Eye (tissue), 1 donor: ENCODE measurements around the gene DPEP2NB.
"Not testable (repeated sequence)": the region's sequence is repeated elsewhere in the genome, so short reads cannot be mapped to it uniquely, and the experiment has no call there.

Experiments used
- DNase-seq: peaks from one replicate; pipeline ENCODE4 v3.0.0-alpha.2; 2015

DPEP2NB gene

GRCh38 chr16:68015681-68016080 lies at the start of gene DPEP2NB:
Gene DPEP2NB (minus strand): TSS chr16:68015911. CDS start chr16:68015770, 141 bp downstream.
- no peak for DNase-seq

DNA sequence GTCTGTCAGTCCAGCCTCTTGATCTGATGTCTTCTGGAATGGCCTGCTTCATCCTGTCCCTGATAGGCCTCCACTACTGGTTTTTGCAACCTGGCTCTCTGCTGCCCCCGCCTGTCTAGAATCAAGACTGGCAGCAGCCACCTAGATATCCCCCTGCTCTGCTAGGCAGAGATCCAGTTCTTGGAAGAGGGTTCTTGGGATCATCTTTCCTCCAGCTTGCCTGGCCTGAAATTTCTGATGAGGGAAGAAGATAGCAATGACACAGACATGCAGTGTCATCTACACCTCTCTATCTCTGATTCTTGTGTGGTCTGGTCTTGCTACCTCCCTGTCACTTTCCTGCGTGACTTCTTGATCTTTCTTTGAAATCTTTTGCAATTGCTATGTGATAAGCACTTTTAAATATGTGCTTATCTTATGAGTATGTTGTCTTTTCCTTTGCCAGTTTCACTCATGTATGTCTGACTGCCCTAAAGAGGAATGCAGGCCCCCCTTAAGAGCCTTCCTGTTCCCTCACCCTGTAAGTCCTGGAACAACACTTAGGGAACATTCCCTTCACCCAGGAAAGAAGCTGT lies 49.2 kb upstream of the DPEP2NB start:
- peak; percentile 70 for DNase-seq

GRCh38 chr16:68062910-68063393 lies 47.2 kb upstream of the DPEP2NB start:
- DNase-seq: no peak

- no peak for DNase-seq
Observed at GRCh38 chr16:68061396-68061795, 45.7 kb upstream of the DPEP2NB start.

DNA sequence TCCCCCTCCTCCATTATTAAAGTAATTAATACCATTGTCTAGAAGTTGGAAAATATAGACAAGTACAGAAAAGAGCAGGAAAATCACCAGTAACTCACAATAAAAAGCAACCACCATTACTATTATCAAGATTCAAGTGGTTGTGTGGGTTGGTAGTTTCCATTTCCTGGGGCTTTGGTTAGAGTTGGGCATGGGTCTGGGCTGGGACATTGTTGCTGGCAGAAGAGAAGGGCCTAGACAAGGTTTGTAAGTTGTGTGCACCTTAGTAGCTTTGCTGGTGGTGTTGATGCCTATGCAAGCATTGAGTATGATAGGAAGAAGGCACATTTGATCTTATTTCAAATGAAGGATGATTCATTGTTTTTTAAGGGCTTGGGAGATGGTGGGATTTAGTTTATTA lies 44.1 kb upstream of the DPEP2NB start:
- no peak for DNase-seq

DNA sequence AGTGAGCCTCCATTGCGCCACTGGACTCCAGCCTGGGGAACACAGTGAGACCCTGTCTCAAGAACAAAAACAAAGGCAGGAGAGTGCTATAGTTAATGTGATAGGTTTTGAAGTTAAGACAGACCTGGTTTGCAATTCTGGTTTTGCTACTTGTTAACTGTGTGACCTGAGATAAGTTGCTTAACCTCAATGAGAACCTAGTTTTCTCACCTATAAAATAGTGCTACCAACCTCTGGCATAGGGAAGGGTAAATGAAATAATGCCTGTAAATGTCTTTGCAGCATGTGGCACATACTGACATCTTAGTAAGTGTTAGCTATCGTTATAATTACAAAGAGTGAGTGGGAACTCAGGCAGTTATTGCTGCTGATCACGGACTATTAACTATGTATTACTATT lies 39.7 kb upstream of the DPEP2NB start:
- DNase-seq: no peak

- no peak for DNase-seq
Observed at GRCh38 chr16:68049449-68049848, 33.7 kb upstream of the DPEP2NB start.

DNA sequence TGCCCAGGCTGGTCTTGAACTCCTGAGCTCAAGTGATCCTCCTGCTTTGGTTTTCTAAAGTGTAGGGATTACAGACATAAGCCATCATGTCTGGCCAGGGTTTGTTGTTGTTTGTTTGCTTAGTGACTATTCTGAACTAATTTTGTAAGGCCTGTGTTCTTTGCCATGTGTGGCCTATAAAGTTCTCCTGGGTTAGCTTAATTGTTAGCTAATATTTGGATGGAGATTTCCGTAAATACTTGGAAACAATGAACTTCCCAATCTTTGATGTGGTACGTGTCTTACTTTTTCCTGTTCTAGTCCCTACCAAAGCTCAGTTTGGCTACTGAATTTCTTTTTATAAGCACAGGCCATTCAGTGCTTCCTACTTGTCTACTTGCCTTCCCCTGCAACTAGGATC lies 32.3 kb upstream of the DPEP2NB start:
- no peak for DNase-seq

DNA sequence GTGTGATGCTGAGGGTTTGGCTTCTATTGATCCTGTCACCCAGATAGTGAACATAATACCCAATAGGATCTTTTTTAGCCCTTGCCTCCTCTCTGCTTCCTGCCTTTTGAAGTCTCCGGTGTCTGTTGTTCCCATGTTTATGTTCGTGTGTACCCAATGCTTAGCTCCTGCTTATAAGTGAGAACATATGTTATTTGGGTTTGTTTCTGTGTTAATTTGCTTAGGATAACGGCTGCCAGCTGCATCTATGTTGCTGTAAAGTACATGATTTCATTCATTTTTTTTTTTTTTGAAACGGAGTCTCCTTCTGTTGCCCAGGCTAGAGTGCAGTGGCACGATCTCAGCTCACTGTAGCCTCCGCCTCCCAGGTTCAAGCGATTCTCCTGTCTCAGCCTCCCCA lies 30.4 kb upstream of the DPEP2NB start:
- DNase-seq: peak; percentile 6

DNA sequence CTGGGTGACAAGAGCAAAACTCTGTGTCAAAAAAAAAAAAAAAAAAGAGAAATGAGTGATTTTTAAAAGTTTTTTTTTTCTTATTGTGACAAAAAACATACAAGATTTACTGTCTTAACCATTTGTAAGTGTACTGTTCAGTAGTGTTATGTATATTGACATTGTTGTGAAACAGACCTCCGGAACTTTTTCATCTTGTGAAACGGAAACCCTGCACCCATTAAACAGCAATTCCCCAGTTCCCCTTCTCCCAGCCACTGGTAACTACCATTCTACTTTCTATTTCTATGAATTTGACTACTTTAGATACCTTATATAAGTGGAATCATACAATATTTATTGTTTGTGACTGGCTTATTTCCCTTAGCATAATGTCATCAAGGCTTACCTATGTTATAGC lies 26.1 kb upstream of the DPEP2NB start:
- no peak for DNase-seq

GRCh38 chr16:68040506-68041288 lies 25.0 kb upstream of the DPEP2NB start:
- peak; percentile 78 for DNase-seq

- DNase-seq: no peak
Observed at GRCh38 chr16:68037841-68038597, 22.3 kb upstream of the DPEP2NB start.

- no peak for DNase-seq
Observed at GRCh38 chr16:68035227-68035626, 19.5 kb upstream of the DPEP2NB start.

GRCh38 chr16:68033101-68033500 lies 17.4 kb upstream of the DPEP2NB start:
- no peak for DNase-seq

DNA sequence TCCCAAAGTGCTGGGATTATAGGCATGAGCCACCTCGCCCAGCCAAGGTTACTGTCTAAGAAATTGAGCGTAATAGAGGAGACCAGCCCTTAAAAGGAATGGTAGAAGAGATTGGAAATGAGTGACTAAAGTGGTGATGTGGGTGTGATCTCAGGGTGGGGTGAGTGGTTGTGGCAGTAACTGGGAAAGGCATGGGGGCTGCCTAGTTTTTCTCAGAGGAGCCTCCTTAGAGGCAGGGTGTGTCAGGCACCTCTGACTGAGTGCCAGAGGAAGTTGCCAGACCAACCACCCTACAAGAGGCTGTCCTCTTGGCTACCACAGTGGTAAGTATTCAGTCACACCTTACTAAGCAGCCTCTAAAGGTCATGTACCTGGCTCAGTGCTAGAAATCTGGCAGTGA lies 16.2 kb upstream of the DPEP2NB start:
- DNase-seq: no peak

DNA sequence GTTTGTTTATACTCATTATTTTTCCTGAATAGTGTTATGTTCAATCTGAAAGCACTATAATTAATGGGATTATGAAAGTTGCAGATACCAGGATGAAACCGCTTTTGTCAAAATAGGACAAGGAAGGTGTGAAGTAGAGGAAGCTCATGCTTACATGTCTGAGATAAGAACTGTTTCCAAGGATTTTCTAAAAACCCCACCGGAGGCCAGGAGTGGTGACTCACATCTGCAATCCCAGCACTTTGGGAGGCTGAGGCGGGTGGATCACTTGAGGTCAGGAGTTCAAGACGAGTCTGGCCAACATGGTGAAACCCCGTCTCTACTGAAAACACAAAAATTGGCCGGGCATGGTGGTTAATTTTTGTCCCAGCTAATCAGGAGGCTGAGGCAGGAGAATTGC lies 14.4 kb upstream of the DPEP2NB start:
- not testable (repeated sequence) for DNase-seq

DNA sequence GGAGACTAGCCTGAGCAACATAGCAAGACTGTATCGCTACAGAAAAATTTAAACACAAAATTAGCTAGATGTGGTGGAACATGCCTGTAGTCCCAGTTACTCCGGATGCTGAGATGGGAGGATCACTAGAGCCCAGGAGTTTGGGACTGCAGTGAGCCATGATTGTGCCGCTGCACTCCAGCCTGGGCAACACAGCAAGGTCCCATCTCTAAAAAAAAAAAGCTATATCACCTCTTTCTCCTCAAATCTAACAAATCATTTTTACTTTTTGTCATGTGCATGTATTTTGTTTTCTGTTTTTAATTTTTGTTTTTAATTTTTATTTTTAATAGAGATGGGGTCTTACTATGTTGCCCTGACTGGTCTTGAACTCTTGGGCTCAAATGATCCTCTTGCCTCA lies 13.3 kb upstream of the DPEP2NB start:
- DNase-seq: no peak

DNA sequence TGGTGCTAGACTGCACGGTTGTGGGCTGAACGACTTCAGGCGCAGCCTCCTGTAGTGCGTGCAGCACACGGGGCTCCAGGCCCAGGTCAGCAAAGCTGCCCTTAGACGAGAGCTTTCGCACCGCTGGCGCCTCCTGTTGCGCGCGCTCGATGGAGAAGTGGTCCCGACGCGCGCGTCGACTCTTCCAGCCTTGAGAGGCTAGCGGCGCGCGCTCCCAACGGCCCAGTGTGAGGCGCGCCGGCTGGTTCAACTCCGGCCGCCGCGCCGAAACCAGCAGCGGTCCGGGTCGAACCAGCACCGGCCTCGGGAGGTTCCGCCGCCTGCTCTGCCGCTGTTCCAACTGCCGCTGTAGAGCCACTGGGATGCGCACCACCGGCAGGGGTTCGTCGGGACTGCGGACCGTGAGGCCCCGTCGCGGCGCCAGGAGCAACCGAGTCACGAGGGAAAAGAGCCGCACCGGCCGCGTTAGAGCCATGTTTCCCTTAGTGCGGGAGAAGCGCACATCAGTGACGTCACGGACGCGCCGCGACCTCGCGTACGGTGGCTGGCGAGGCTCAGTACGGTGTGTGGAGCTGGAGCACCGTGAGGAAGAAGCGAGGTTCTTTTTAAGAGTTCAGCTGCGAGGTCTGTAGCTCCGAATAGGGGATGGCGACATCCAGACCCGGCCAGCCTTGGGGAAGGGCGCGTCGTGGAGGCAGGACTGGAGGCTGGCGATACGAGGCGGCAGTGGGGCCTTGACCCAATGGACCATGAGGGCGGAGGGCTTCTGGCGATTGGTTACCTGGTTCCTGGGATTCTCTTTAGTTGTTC lies 7.2 kb upstream of the DPEP2NB start, which contains the start of the genes DDX28 and DUS2:
TSS of gene DDX28 (minus strand) at position 505 of the 810 bp plus-strand sequence. CDS start at position 475, 30 bp downstream.
TSS of gene DUS2 (plus strand) at position 557 of the 810 bp plus-strand sequence. CDS start 14,740 bp downstream, outside the sequence.
- peak; percentile 98 for DNase-seq

GRCh38 chr16:68022278-68022727 lies 6.6 kb upstream of the DPEP2NB start:
- no peak for DNase-seq

GRCh38 chr16:68021490-68021889 lies 5.8 kb upstream of the DPEP2NB start:
- no peak for DNase-seq

- DNase-seq: no peak
Observed at GRCh38 chr16:68019167-68019680, 3.5 kb upstream of the DPEP2NB start.

GRCh38 chr16:68013440-68013839 lies 2.3 kb downstream of the DPEP2NB start:
- no peak for DNase-seq
